ENCODE data around the gene FSTL1.

The FSTL1 gene

GRCh38 chr3:120450600-120451271 is at the start of gene FSTL1:
Gene FSTL1 (minus strand): TSS chr3:120450992. CDS start chr3:120450746, 246 bp downstream.
- TF ChIP-seq GATA2 (IDR thresholded peaks at IDR 0.05; ENCODE audit: low read depth, low read length) (no peak), GATA3 (IDR thresholded peaks at IDR 0.05; ENCODE audit: low read depth, low read length) (no peak)

GRCh38 chr3:120498556-120499346 is 48.0 kb upstream of the FSTL1 start:
- no peak for TF ChIP-seq GATA3 (IDR thresholded peaks at IDR 0.05; ENCODE audit: low read depth, low read length)
- no peak for TF ChIP-seq GATA2 (IDR thresholded peaks at IDR 0.05; ENCODE audit: low read depth, low read length)

GRCh38 chr3:120497818-120498217 is 47.0 kb upstream of the FSTL1 start:
- TF ChIP-seq GATA3 (IDR thresholded peaks at IDR 0.05; ENCODE audit: low read depth, low read length), result no peak
- TF ChIP-seq GATA2 (IDR thresholded peaks at IDR 0.05; ENCODE audit: low read depth, low read length), result no peak

- TF ChIP-seq GATA2 (IDR thresholded peaks at IDR 0.05; ENCODE audit: low read depth, low read length) (no peak), GATA3 (IDR thresholded peaks at IDR 0.05; ENCODE audit: low read depth, low read length) (no peak)
These were observed 46.5 kb upstream of the FSTL1 start for GRCh38 chr3:120497336-120497735.

- TF ChIP-seq GATA2 (IDR thresholded peaks at IDR 0.05; ENCODE audit: low read depth, low read length), result no peak
- TF ChIP-seq GATA3 (IDR thresholded peaks at IDR 0.05; ENCODE audit: low read depth, low read length), result no peak
These were observed 45.6 kb upstream of the FSTL1 start for GRCh38 chr3:120496278-120497002.

- TF ChIP-seq GATA2 (IDR thresholded peaks at IDR 0.05; ENCODE audit: low read depth, low read length) (no peak), GATA3 (IDR thresholded peaks at IDR 0.05; ENCODE audit: low read depth, low read length) (no peak)
These were observed 45.0 kb upstream of the FSTL1 start for GRCh38 chr3:120495809-120496208.

- no peak for TF ChIP-seq GATA3 (IDR thresholded peaks at IDR 0.05; ENCODE audit: low read depth, low read length)
- TF ChIP-seq GATA2 (IDR thresholded peaks at IDR 0.05; ENCODE audit: low read depth, low read length), result no peak
These were observed 41.3 kb upstream of the FSTL1 start for GRCh38 chr3:120492103-120492502.

GRCh38 chr3:120489421-120489820 is 38.6 kb upstream of the FSTL1 start:
- TF ChIP-seq GATA3 (IDR thresholded peaks at IDR 0.05; ENCODE audit: low read depth, low read length) (no peak), GATA2 (IDR thresholded peaks at IDR 0.05; ENCODE audit: low read depth, low read length) (no peak)

- TF ChIP-seq GATA3 (IDR thresholded peaks at IDR 0.05; ENCODE audit: low read depth, low read length) (no peak), GATA2 (IDR thresholded peaks at IDR 0.05; ENCODE audit: low read depth, low read length) (no peak)
These were observed 37.5 kb upstream of the FSTL1 start for GRCh38 chr3:120488296-120488695.

GRCh38 chr3:120487191-120487650 is 36.4 kb upstream of the FSTL1 start:
- TF ChIP-seq GATA2 (IDR thresholded peaks at IDR 0.05; ENCODE audit: low read depth, low read length) (no peak), GATA3 (IDR thresholded peaks at IDR 0.05; ENCODE audit: low read depth, low read length) (no peak)

- TF ChIP-seq GATA3 (IDR thresholded peaks at IDR 0.05; ENCODE audit: low read depth, low read length) (no peak), GATA2 (IDR thresholded peaks at IDR 0.05; ENCODE audit: low read depth, low read length) (no peak)
These were observed 30.3 kb upstream of the FSTL1 start for GRCh38 chr3:120481081-120481480.

GRCh38 chr3:120477781-120478180 is 27.0 kb upstream of the FSTL1 start:
- TF ChIP-seq GATA2 (IDR thresholded peaks at IDR 0.05; ENCODE audit: low read depth, low read length) (no peak), GATA3 (IDR thresholded peaks at IDR 0.05; ENCODE audit: low read depth, low read length) (no peak)

- TF ChIP-seq GATA3 (IDR thresholded peaks at IDR 0.05; ENCODE audit: low read depth, low read length) (no peak), GATA2 (IDR thresholded peaks at IDR 0.05; ENCODE audit: low read depth, low read length) (no peak)
These were observed 25.1 kb upstream of the FSTL1 start for GRCh38 chr3:120475722-120476377.
